ENCODE measurements around the gene SSU72.

DNA sequence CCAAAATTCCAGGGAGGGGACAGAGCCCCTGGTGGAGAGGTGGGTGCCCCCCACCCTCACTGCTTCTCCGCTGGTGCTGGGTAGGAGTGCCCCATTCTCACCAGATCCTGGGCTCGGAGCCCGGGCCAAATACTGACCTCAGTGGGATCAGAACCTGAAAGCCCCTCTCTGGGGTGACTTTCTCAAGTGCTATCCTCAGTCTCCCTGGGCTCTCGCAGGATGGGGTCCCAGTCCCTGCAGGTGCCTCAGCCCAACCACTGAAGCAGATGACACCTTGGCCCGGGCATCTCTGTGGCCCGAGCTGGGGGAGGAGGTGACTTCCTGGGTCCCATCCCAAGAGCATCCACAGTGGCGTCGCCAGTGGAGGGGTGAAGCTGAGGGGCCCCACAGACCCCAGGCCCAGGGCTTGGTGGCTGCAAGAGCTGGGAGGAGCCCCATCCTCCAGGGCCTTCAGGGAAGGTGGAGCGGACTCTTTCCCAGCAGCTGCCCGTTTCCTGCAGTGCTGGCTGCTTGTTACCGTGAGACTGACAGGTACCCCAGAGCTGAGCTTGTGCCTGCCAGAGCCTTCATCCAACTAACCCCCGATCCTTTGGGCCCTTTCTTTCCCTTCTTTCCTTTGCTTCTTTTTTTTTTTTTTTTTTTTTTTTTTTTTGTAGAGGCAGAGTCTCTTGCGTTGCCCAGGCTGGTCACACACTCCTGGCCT is 29.2 kb upstream of the SSU72 start:
- TF ChIP-seq POLR2A (IDR thresholded peaks at IDR 0.05): no peak
- TF ChIP-seq, protein P1, sequence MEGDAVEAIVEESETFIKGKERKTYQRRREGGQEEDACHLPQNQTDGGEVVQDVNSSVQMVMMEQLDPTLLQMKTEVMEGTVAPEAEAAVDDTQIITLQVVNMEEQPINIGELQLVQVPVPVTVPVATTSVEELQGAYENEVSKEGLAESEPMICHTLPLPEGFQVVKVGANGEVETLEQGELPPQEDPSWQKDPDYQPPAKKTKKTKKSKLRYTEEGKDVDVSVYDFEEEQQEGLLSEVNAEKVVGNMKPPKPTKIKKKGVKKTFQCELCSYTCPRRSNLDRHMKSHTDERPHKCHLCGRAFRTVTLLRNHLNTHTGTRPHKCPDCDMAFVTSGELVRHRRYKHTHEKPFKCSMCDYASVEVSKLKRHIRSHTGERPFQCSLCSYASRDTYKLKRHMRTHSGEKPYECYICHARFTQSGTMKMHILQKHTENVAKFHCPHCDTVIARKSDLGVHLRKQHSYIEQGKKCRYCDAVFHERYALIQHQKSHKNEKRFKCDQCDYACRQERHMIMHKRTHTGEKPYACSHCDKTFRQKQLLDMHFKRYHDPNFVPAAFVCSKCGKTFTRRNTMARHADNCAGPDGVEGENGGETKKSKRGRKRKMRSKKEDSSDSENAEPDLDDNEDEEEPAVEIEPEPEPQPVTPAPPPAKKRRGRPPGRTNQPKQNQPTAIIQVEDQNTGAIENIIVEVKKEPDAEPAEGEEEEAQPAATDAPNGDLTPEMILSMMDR (IDR thresholded peaks at IDR 0.05): no peak
